PC-9 (cell line): ENCODE results near the gene GABRG2. TPM values are rescaled to one million over a fixed set of nuclear protein-coding genes. Genes with fewer than 3 reads are reported as not detected.

ENCODE experiments used
- BruUV-seq: library from RNA; stranded (reverse); fragments of 400-500 nt; replicated peaks from 2 replicates; lab custom pipeline; 2021; lab: Mats Ljungman, UMichigan
- CTCF ChIA-PET: fragments of 300-600 bp; sonication (Branson Sonifier 250); formaldehyde crosslinking; loops from one replicate; lab custom pipeline; 2022; ENCODE audit warnings: antibody characterized with exemption; lab: Charles Lee
- POLR2A ChIA-PET: fragments of 300-600 bp; sonication (Branson Sonifier 250); formaldehyde crosslinking; loops from one replicate; lab custom pipeline; 2022; ENCODE audit warnings: antibody characterized with exemption; ENCODE audit not compliant: unreplicated experiment; lab: Charles Lee
- DNase-seq, 2 experiments: peaks; one replicate each; pipeline versions ENCODE4 v3.0.0 to v3.0.0-alpha.2; 2015 to 2022; ENCODE audit warnings: mixed read lengths in 1 of 2
- H2AFZ ChIP-seq: fragments of 200-600 bp; sonication (generic); 2 replicates; pipeline ENCODE4 v1.8.1; 2017; ENCODE audit warnings: antibody characterized with exemption
- H3F3A ChIP-seq: fragments of 200-600 bp; sonication (generic); 2 replicates; pipeline ENCODE4 v1.8.1; 2017; ENCODE audit warnings: antibody characterized with exemption, mild to moderate bottlenecking, low read depth; ENCODE audit not compliant: insufficient read depth
- H3K27ac ChIP-seq: fragments of 200-600 bp; sonication (generic); 2 replicates; pipeline ENCODE4 v1.6.1; 2016; ENCODE audit warnings: mixed run types
- H3K27me3 ChIP-seq: fragments of 200-600 bp; sonication (generic); 2 replicates; pipeline ENCODE4 v1.6.1; 2016; ENCODE audit warnings: low read depth, mixed run types; ENCODE audit not compliant: insufficient read depth
- H3K36me3 ChIP-seq: fragments of 200-600 bp; sonication (generic); 2 replicates; pipeline ENCODE4 v1.6.1; 2016; ENCODE audit warnings: low read depth, mixed run types
- H3K4me1 ChIP-seq: fragments of 200-600 bp; sonication (generic); replicated peaks from 2 replicates; pipeline ENCODE4 v1.6.1; 2016; ENCODE audit warnings: mixed run types; ENCODE audit not compliant: insufficient read depth
- H3K4me2 ChIP-seq: fragments of 200-600 bp; sonication (generic); 2 replicates; pipeline ENCODE4 v1.6.1; 2017; ENCODE audit warnings: mixed run types
- H3K4me3 ChIP-seq: fragments of 200-600 bp; sonication (generic); 2 replicates; pipeline ENCODE4 v1.6.1; 2016; ENCODE audit warnings: mixed run types
- H3K79me2 ChIP-seq: fragments of 200-600 bp; sonication (generic); 2 replicates; pipeline ENCODE4 v1.6.1; 2017; ENCODE audit warnings: low read depth, mixed run types
- H3K9me2 ChIP-seq: fragments of 200-600 bp; sonication (generic); 2 replicates; pipeline ENCODE4 v1.8.1; 2017; ENCODE audit warnings: mild to moderate bottlenecking; ENCODE audit not compliant: insufficient read depth
- H3K9me3 ChIP-seq: fragments of 200-600 bp; sonication (generic); 2 replicates; pipeline ENCODE4 v1.8.1; 2016; ENCODE audit warnings: low read depth; ENCODE audit not compliant: insufficient read depth
- H4K20me1 ChIP-seq: fragments of 200-600 bp; sonication (generic); 2 replicates; pipeline ENCODE4 v1.8.1; 2017; ENCODE audit not compliant: insufficient read depth
- EZH2 ChIP-seq: fragments of 200-600 bp; sonication (generic); IDR thresholded peaks from 2 replicates; pipeline ENCODE4 v1.8.0; 2017; ENCODE audit warnings: antibody characterized with exemption, low read depth
- intact Hi-C: fragments of 100-400 bp; cut with micrococcal nuclease; formaldehyde crosslinking; loops from one replicate; pipeline ENCODE4 v1.10.0; 2022; ENCODE audit not compliant: unreplicated experiment
- total RNA-seq: library from RNA; stranded (reverse); gene quantifications from 2 replicates; pipeline ENCODE4 v1.2.3, GENCODE V29; 2021
- TF ChIP-seq, protein P1 (sequence below): fragments of 200-600 bp; sonication (generic); conservative IDR thresholded peaks from 2 replicates; pipeline ENCODE4 v1.6.1; 2017; ENCODE audit warnings: mixed run types, antibody characterized with exemption, mild to moderate bottlenecking, moderate library complexity

Gene GABRG2
- total RNA-seq, 1 experiment from 2014 or later: not detected

GRCh38 chr5:162132348-162132747 is 64.8 kb downstream of the GABRG2 start:
- Histone ChIP-seq H3K27ac (no peak overlapping the region), H3K4me3 (no peak overlapping the region), H2AFZ (no peak overlapping the region), H3K79me2 (no peaks in the 10 kb centered on the region), H3K9me2 (no peaks in the 10 kb centered on the region), H3K36me3 (no peaks in the 10 kb centered on the region), H3K4me2 (no peak overlapping the region), H3F3A (no peaks in the 10 kb centered on the region), H4K20me1 (no peaks in the 10 kb centered on the region), H3K4me1 (no peaks in the 10 kb centered on the region), H3K27me3 (no peaks in the 10 kb centered on the region), H3K9me3 (no peaks in the 10 kb centered on the region)
- DNase-seq: no peak
- ChIA-PET CTCF (no interaction called here), POLR2A (no interaction called here)
- TF ChIP-seq, protein P1, sequence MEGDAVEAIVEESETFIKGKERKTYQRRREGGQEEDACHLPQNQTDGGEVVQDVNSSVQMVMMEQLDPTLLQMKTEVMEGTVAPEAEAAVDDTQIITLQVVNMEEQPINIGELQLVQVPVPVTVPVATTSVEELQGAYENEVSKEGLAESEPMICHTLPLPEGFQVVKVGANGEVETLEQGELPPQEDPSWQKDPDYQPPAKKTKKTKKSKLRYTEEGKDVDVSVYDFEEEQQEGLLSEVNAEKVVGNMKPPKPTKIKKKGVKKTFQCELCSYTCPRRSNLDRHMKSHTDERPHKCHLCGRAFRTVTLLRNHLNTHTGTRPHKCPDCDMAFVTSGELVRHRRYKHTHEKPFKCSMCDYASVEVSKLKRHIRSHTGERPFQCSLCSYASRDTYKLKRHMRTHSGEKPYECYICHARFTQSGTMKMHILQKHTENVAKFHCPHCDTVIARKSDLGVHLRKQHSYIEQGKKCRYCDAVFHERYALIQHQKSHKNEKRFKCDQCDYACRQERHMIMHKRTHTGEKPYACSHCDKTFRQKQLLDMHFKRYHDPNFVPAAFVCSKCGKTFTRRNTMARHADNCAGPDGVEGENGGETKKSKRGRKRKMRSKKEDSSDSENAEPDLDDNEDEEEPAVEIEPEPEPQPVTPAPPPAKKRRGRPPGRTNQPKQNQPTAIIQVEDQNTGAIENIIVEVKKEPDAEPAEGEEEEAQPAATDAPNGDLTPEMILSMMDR: no peak
- TF ChIP-seq EZH2: no peak
- BruUV-seq: no TSS peak
- intact Hi-C loops: no loop called here

DNA sequence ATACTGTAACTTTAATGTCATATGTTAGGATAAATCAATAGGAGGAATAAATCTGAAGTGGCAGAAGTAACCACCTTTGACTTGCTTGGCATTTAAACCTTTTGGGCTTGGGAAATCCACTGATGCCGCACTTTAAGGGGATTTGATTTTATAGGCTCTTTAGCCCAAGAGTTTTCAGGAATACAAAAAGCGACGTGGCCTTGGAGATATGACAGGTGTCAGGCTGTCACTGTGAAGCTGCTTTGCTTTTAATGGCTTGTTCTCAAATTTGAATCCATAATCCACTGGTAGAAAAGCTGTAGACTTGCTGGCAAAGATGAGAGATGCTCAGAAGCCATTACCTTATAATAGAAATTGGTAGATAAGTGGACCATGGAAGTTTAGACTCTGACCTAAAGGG is 71.6 kb downstream of the GABRG2 start:
- no peaks in the 10 kb centered on the region for H3K4me1 ChIP-seq
- H3K4me2 ChIP-seq: no peak overlapping the region
- TF ChIP-seq, protein P1: no peak
- no peak for TF ChIP-seq EZH2
- peaks cover 3% of the 10 kb centered on the region; the same call in 1 of the 2 replicates for H3K27me3 ChIP-seq
- no peak overlapping the region for H3K27ac ChIP-seq
- H3F3A ChIP-seq: no peaks in the 10 kb centered on the region
- no peaks in the 10 kb centered on the region for H4K20me1 ChIP-seq
- CTCF ChIA-PET: no interaction called here
- no TSS peak for BruUV-seq
- H3K9me2 ChIP-seq: no peaks in the 10 kb centered on the region
- intact Hi-C loops: no loop called here
- POLR2A ChIA-PET: no interaction called here
- no peak for DNase-seq
- H3K9me3 ChIP-seq: no peaks in the 10 kb centered on the region
- H3K36me3 ChIP-seq: no peaks in the 10 kb centered on the region
- H2AFZ ChIP-seq: no peak overlapping the region
- H3K79me2 ChIP-seq: no peaks in the 10 kb centered on the region
- no peak overlapping the region for H3K4me3 ChIP-seq

DNA sequence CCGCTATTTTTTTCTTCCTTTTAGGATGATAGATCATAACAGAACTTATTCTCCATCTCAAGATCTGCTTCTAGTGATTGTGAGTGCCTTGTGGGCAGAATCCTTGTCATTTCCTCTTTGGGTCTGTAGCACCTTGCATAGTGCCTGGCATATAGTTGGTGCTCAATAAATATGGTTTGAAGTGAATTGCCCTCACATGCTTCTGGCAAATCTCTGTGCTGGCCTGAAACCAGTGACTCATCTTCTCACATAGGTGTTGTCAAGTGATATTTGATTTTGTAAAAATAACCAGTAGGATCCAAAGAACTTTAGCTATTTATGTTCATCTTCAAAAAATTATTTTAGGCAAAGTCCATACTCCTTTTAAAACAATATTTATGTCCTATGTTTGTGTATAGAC is 86.7 kb downstream of the GABRG2 start:
- Histone ChIP-seq H4K20me1 (no peaks in the 10 kb centered on the region), H3K4me1 (no peaks in the 10 kb centered on the region), H3K4me2 (no peak overlapping the region), H3F3A (no peaks in the 10 kb centered on the region), H3K4me3 (no peak overlapping the region), H3K9me2 (no peaks in the 10 kb centered on the region), H2AFZ (no peak overlapping the region), H3K27me3 (no peaks in the 10 kb centered on the region), H3K27ac (no peak overlapping the region), H3K36me3 (no peaks in the 10 kb centered on the region), H3K9me3 (no peaks in the 10 kb centered on the region), H3K79me2 (no peaks in the 10 kb centered on the region)
- ChIA-PET CTCF (no interaction called here), POLR2A (no interaction called here)
- TF ChIP-seq EZH2: no peak
- TF ChIP-seq, protein P1: no peak
- DNase-seq: no peak
- intact Hi-C loops: no loop called here
- no TSS peak for BruUV-seq
